Activated CD4-positive, alpha-beta T cell treated with anti-CD3 and anti-CD28 coated beads, Interleukin-2, Interleukin-6, amounts not matched to agents 100 ng/mL and 50 ng/mL, durations not matched to agents 16 hours and 8 hours (primary cell): ENCODE data around the gene NDC1.
"Not testable (repeated sequence)": the region's sequence is repeated elsewhere in the genome, so short reads cannot be mapped to it uniquely, and the experiment has no call there.

Source experiments
- DNase-seq: peaks from one replicate; pipeline ENCODE4 v3.0.0-alpha.2; 2020

NDC1 gene

GRCh38 chr1:53837924-53838653 lies at the start of gene NDC1:
Gene NDC1 (minus strand): TSS chr1:53838296. CDS start chr1:53838261, 35 bp downstream.
- DNase-seq, result peak; percentile 95

GRCh38 chr1:53883600-53883999 lies 45.5 kb upstream of the NDC1 start:
- DNase-seq, result not testable (repeated sequence)

GRCh38 chr1:53881853-53882252 lies 43.8 kb upstream of the NDC1 start:
- DNase-seq, result not testable (repeated sequence)

- peak; percentile 57 for DNase-seq
Observed at GRCh38 chr1:53878492-53879105, 40.5 kb upstream of the NDC1 start.

GRCh38 chr1:53875150-53875549 lies 37.1 kb upstream of the NDC1 start:
- DNase-seq, result not testable (repeated sequence)

GRCh38 chr1:53871773-53872484 lies 33.8 kb upstream of the NDC1 start:
- no peak for DNase-seq

GRCh38 chr1:53871221-53871620 lies 33.1 kb upstream of the NDC1 start:
- no peak for DNase-seq

GRCh38 chr1:53869454-53870117 lies 31.5 kb upstream of the NDC1 start:
- no peak for DNase-seq

- DNase-seq, result no peak
Observed at GRCh38 chr1:53868565-53868964, 30.5 kb upstream of the NDC1 start.

- no peak for DNase-seq
Observed at GRCh38 chr1:53862507-53862906, 24.4 kb upstream of the NDC1 start.

- peak; percentile 63 for DNase-seq
Observed at GRCh38 chr1:53860967-53861411, 22.9 kb upstream of the NDC1 start.

- no peak for DNase-seq
Observed at GRCh38 chr1:53851571-53852285, 13.6 kb upstream of the NDC1 start.

GRCh38 chr1:53850082-53850673 lies 12.1 kb upstream of the NDC1 start:
- no peak for DNase-seq

- no peak for DNase-seq
Observed at GRCh38 chr1:53847980-53848379, 9.9 kb upstream of the NDC1 start.

GRCh38 chr1:53842347-53842746 lies 4.3 kb upstream of the NDC1 start:
- no peak for DNase-seq

- DNase-seq, result no peak
Observed at GRCh38 chr1:53838654-53838974, 518 bp upstream of the NDC1 start.

- peak; percentile 2 for DNase-seq
Observed at GRCh38 chr1:53837646-53837923, 511 bp downstream of the NDC1 start.

- DNase-seq, result no peak
Observed at GRCh38 chr1:53835491-53835890, 2.6 kb downstream of the NDC1 start.

GRCh38 chr1:53834776-53835175 lies 3.3 kb downstream of the NDC1 start:
- no peak for DNase-seq

- no peak for DNase-seq
Observed at GRCh38 chr1:53833393-53833792, 4.7 kb downstream of the NDC1 start.

- no peak for DNase-seq
Observed at GRCh38 chr1:53826367-53826766, 11.7 kb downstream of the NDC1 start.

GRCh38 chr1:53825306-53825705 lies 12.8 kb downstream of the NDC1 start:
- DNase-seq, result no peak

- no peak for DNase-seq
Observed at GRCh38 chr1:53822931-53823330, 15.2 kb downstream of the NDC1 start.
